Measurements from ENCODE around the gene SSH2.

GRCh38 chr17:29582254-29582765 is 347.7 kb downstream of the SSH2 start:
- no peak for TF ChIP-seq CTCF (IDR thresholded peaks at IDR 0.05)
- TF ChIP-seq POLR2AphosphoS5 (IDR thresholded peaks at IDR 0.05) = no peak
- no peak for TF ChIP-seq POLR2A (IDR thresholded peaks at IDR 0.05; ENCODE audit: low read depth)
- TF ChIP-seq EP300 (IDR thresholded peaks at IDR 0.05) = no peak
